Mesodermal cell (in vitro differentiated cells): ENCODE data around the gene ELAVL1.

ENCODE experiments used
- H3K27ac ChIP-seq: 2 replicates; pipeline ENCODE4 v1.7.0; 2013; ENCODE audit warnings: mild to moderate bottlenecking, low read depth, low read length, moderate library complexity; ENCODE audit not compliant: severe bottlenecking
- H3K36me3 ChIP-seq: 2 replicates; pipeline ENCODE4 v1.7.1; 2013; ENCODE audit warnings: mild to moderate bottlenecking, low read length, moderate library complexity; ENCODE audit not compliant: control insufficient read depth, insufficient read depth
- H3K4me1 ChIP-seq: one replicate; pipeline ENCODE4 v1.7.1; 2013; ENCODE audit warnings: mild to moderate bottlenecking, low read length; ENCODE audit not compliant: insufficient read depth, control insufficient read depth, poor library complexity, severe bottlenecking
- H3K4me3 ChIP-seq: 2 replicates; pipeline ENCODE4 v1.7.0; 2013; ENCODE audit warnings: low read length, control low read depth, mild to moderate bottlenecking; ENCODE audit not compliant: insufficient read depth, poor library complexity, severe bottlenecking; ENCODE audit errors: extremely low read depth
- H3K9me3 ChIP-seq: 2 replicates; pipeline ENCODE4 v1.7.1; 2013; ENCODE audit warnings: mild to moderate bottlenecking, low read length, moderate library complexity; ENCODE audit not compliant: control insufficient read depth
- WGBS, 2 experiments: methylation state at CpG; one replicate each; pipeline ENCODE4 v1.1.5; 2013; ENCODE audit warnings: missing lambda C conversion rate in 2 of 2; ENCODE audit not compliant: insufficient coverage in 2 of 2; 5-methylcytosine and 5-hydroxymethylcytosine counted together

The ELAVL1 gene

GRCh38 chr19:7978179-7978825 lies 27.1 kb downstream of the ELAVL1 start:
- Histone ChIP-seq H3K27ac (no peak overlapping the region), H3K4me1 (no peaks in the 10 kb centered on the region), H3K4me3 (no peak overlapping the region), H3K9me3 (no peaks in the 10 kb centered on the region), H3K36me3 (peaks cover 97% of the 10 kb centered on the region)
- WGBS, 2 experiments: 95 to 97% methylated on average over 12 of the region's 12 CpGs

DNA sequence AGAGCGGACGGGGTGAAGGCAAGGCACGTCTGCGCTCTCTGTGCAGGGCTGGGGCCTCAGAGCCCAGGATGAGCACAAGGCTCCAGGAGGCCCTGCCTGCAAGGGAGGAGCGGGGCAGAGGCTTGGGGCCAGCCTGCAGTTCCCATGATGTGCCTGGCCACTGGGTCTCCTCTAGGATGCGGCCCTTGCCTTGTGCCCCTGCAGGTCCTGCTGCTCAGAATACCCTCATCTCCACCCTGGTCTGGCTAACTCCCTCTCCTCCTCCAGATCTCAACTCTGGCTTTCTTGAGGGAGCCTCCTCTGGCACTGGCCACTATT lies 27.8 kb downstream of the ELAVL1 start:
- Histone ChIP-seq H3K9me3 (no peaks in the 10 kb centered on the region), H3K4me1 (no peaks in the 10 kb centered on the region), H3K27ac (no peak overlapping the region), H3K36me3 (peaks cover 97% of the 10 kb centered on the region), H3K4me3 (no peak overlapping the region)
- 95 to 97% methylated on average over 6 of the region's 6 CpGs for WGBS, 2 experiments

DNA sequence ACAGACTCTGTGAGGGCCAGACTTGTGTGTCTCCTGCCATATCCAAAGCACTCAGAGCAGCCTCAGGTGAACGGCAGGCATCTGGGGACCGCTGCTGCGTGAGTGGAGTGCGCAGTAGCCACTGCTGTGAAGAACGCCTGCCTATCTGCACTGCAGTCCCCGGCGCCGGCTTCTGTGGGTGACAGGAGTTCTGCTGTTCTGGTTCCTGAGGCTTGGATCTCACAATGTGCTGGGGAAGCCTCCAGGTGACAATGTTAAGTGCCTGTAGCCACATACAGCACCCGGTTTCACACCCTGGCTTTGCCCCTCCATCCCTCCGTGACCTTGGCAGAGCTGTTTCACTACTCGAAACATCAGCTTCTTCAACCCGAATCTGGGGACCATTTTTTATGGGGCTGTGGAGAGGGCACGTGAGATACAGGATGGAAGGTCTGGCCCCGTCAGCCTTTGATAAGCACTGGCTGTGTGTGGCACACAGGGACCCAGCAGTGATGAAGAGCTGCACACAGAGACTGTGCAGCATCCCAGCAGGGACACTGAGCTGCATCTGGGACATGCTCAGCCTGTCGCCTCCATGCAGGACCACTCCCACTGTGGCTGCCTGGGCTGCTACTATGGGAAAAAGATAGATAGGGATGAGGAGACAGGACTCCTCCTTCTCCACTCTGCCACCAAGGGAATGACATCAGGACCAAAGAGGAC lies 28.3 kb downstream of the ELAVL1 start:
- H3K36me3 ChIP-seq: peaks cover 97% of the 10 kb centered on the region
- WGBS, 2 experiments: 98 to 99% methylated on average over 14 to 15 of the region's 15 CpGs
- no peak overlapping the region for H3K27ac ChIP-seq
- H3K4me3 ChIP-seq: no peak overlapping the region
- no peaks in the 10 kb centered on the region for H3K4me1 ChIP-seq
- no peaks in the 10 kb centered on the region for H3K9me3 ChIP-seq

DNA sequence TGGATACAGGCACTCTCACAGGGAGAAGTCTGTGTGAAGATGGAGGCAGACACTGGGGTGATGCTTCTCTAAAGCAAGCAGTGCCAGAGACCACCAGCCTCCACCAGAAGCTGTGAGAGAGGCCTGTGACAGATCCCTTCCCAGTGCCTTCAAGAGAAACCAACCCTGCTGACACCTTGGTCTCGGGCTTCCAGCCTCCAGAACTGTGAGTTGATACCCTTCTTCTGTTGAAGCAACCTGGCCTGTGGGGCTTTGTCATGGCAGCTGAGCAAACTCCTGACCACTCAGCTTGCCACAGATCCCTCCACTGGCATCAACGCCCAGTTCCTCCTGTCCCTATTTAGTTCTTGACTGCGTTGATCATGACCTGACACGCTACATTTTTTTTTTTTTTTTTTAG lies 29.0 kb downstream of the ELAVL1 start:
- 95 to 100% methylated on average over 1 to 2 of the region's 4 CpGs for WGBS, 2 experiments
- Histone ChIP-seq H3K27ac (no peak overlapping the region), H3K4me1 (no peaks in the 10 kb centered on the region), H3K4me3 (no peak overlapping the region), H3K9me3 (no peaks in the 10 kb centered on the region), H3K36me3 (peaks cover 97% of the 10 kb centered on the region)

- WGBS, 2 experiments: 99 to 100% methylated on average over 7 of the region's 7 CpGs
- Histone ChIP-seq H3K4me1 (no peaks in the 10 kb centered on the region), H3K9me3 (no peaks in the 10 kb centered on the region), H3K4me3 (no peak overlapping the region), H3K27ac (no peak overlapping the region), H3K36me3 (peaks cover 94% of the 10 kb centered on the region)
Measured at GRCh38 chr19:7975037-7975436, 30.4 kb downstream of the ELAVL1 start.

GRCh38 chr19:7973883-7974282 lies 31.6 kb downstream of the ELAVL1 start:
- Histone ChIP-seq H3K27ac (no peak overlapping the region), H3K9me3 (no peaks in the 10 kb centered on the region), H3K4me1 (no peaks in the 10 kb centered on the region), H3K36me3 (peaks cover 92% of the 10 kb centered on the region), H3K4me3 (no peak overlapping the region)
- WGBS, 2 experiments: 96 to 98% methylated on average over 12 of the region's 12 CpGs

DNA sequence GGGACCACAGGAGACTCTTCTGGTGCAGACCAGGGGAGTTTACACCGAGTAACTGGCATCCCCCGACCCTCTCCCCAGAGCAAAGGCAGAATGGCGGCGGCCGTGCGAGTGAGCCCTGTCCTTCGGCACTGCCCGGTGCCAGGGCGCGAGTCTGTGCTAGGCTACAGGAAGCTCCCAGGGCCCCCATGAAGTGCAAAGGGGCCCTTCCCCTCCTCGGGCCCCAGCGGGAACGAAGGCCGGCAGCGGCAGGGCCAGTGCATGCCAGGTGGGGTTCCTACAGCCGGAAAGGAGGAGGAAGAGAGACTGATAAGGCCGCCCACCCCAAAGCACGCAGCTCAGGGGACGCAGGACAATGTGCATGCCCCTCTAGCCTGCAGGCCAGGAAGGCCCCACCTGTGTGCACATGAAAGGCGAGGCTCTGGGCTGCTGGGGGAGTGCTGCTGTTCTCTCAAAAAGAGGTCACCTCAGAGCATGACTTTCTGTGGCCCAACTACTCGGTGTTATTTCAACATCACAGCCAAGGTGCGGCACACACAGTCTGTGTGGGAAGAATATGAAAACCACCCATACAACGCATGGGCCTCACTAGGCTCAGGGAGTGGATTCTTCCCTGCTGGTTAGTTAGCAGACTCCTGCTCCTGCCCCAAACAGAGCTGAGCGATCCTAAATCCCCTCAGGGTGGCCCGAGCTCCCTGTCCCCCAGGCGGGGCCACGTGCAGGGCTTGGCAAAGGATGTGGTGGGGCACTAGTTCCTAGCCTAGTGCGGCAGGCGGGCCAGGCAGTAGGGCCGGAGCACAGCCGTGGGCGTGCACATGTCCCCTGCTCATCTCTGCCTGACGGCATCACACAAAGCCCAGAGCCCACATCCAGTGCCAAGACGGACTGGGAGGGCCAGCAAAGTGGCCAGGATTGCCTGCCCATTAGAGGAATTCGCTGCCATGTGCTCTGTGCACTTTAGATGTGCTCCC lies 33.6 kb downstream of the ELAVL1 start:
- Histone ChIP-seq H3K4me3 (no peak overlapping the region), H3K9me3 (no peaks in the 10 kb centered on the region), H3K36me3 (peaks cover 92% of the 10 kb centered on the region), H3K4me1 (no peaks in the 10 kb centered on the region), H3K27ac (no peak overlapping the region)
- 95 to 97% methylated on average over 20 to 31 of the region's 35 CpGs for WGBS, 2 experiments

DNA sequence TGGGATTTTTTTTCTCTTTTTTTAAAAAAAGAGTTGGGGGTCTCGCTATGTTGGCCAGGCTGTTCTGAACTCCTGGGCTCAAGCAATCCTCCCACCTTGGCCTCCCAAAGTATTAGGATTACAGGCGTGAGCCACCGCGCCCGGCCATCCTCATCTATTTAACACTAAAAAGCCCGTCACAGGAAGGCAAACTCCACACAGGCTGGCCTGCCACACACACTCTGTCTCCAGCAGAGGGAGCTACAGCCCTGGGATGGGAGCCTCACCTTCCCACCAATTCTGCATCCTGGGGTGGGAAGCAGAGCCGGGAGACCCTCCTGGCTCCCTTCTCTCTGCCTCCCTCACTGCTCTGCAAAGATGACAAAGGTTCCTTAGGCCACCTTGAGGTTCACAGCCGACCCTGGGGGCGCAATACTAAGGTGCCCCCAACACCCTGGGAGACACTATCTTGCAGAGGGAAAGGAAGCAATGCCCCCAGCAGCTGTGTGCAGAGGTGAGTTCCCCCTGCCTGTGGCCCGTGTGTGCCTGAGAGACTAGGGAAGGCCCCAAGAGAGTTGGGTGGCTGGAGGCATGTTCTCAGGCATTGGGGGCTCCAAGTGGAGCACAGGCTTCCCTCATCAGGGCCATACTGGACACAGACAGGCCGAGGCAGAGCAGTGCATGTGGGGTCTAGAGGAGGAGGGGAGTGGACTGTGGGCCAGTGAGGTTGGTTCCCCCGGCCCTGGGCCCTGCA lies 34.6 kb downstream of the ELAVL1 start:
- 68 to 80% methylated on average over 7 of the region's 12 CpGs for WGBS, 2 experiments
- H3K27ac ChIP-seq: peak overlapping the region; percentile 16
- peaks cover 95% of the 10 kb centered on the region for H3K36me3 ChIP-seq

DNA sequence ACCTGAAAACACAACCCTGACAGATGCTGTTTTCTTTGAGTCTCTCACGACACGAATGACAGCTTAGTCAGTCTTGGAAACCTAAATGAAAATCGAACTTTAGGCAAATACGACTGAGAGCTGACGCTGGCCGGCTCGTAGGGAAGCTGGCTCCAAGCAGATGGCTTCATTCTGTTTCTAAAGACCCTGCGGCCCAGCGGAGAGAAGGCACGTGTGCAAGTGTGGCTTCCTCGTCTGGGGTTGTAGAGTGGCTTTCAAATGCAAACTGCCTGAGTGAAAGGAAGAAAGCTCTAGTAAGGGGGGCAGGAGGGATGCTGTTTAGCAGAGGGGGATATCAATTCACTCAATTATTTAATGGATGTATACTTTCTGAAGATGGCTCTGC lies 35.9 kb downstream of the ELAVL1 start:
- Histone ChIP-seq H3K9me3 (no peaks in the 10 kb centered on the region), H3K4me1 (no peaks in the 10 kb centered on the region), H3K36me3 (peaks cover 95% of the 10 kb centered on the region), H3K4me3 (no peak overlapping the region), H3K27ac (no peak overlapping the region)
- WGBS, 2 experiments: 81 to 83% methylated on average over 11 of the region's 11 CpGs

More for the DNA sequence above, 34.6 kb downstream of the ELAVL1 start:
- Histone ChIP-seq H3K9me3 (no peaks in the 10 kb centered on the region), H3K4me3 (no peak overlapping the region), H3K4me1 (no peaks in the 10 kb centered on the region)

- Histone ChIP-seq H3K27ac (no peak overlapping the region), H3K4me3 (no peak overlapping the region), H3K9me3 (no peaks in the 10 kb centered on the region), H3K36me3 (peaks cover 95% of the 10 kb centered on the region), H3K4me1 (no peaks in the 10 kb centered on the region)
- WGBS, 2 experiments: 94 to 98% methylated on average over 10 to 17 of the region's 20 CpGs
Measured at GRCh38 chr19:7968796-7969554, 36.5 kb downstream of the ELAVL1 start.
